Daoy (cell line): ENCODE data around the gene SLA2. TPM values are rescaled to one million over a fixed set of nuclear protein-coding genes. Genes with fewer than 3 reads are reported as not detected.
"Not testable (repeated sequence)": the region's sequence is repeated elsewhere in the genome, so short reads cannot be mapped to it uniquely, and the experiment has no call there.

ENCODE experiments used
- DNase-seq: peaks from one replicate; pipeline ENCODE4 v3.0.0-alpha.2; 2015; ENCODE audit warnings: low read depth
- total RNA-seq: library from RNA; depleted of rRNA; stranded (reverse); fragments of >200 nt; shearing (Covaris generic); gene quantifications from 2 replicates; pipeline ENCODE4 v1.2.3, GENCODE V29; 2014

SLA2 gene
- total RNA-seq, 1 experiment from 2014 or later: not detected

- DNase-seq: no peak
Observed at GRCh38 chr20:36645353-36645752, 643 bp downstream of the SLA2 start.

- no peak for DNase-seq
Observed at GRCh38 chr20:36644706-36645095, 1.3 kb downstream of the SLA2 start.

GRCh38 chr20:36644032-36644705 is 1.8 kb downstream of the SLA2 start:
- no peak for DNase-seq

- no peak for DNase-seq
Observed at GRCh38 chr20:36642136-36642535, 3.9 kb downstream of the SLA2 start.

GRCh38 chr20:36641506-36641843 is 4.5 kb downstream of the SLA2 start:
- no peak for DNase-seq

- not testable (repeated sequence) for DNase-seq
Observed at GRCh38 chr20:36638876-36639400, 7.1 kb downstream of the SLA2 start.

GRCh38 chr20:36634342-36634741 is 11.7 kb downstream of the SLA2 start:
- no peak for DNase-seq

GRCh38 chr20:36633285-36633772 is 12.7 kb downstream of the SLA2 start:
- no peak for DNase-seq

- DNase-seq: no peak
Observed at GRCh38 chr20:36632487-36633284, 13.3 kb downstream of the SLA2 start.

GRCh38 chr20:36632147-36632486 is 13.9 kb downstream of the SLA2 start:
- no peak for DNase-seq

GRCh38 chr20:36631646-36632045 is 14.3 kb downstream of the SLA2 start:
- DNase-seq: no peak

GRCh38 chr20:36629719-36630681 is 16.0 kb downstream of the SLA2 start:
- peak; percentile 31 for DNase-seq

- DNase-seq: no peak
Observed at GRCh38 chr20:36628076-36628475, 17.9 kb downstream of the SLA2 start.

GRCh38 chr20:36624944-36625324 is 21.1 kb downstream of the SLA2 start:
- DNase-seq: no peak

- DNase-seq: no peak
Observed at GRCh38 chr20:36624068-36624943, 21.7 kb downstream of the SLA2 start.

GRCh38 chr20:36623444-36623843 is 22.6 kb downstream of the SLA2 start:
- DNase-seq: no peak

GRCh38 chr20:36620917-36621316 is 25.1 kb downstream of the SLA2 start:
- no peak for DNase-seq

- no peak for DNase-seq
Observed at GRCh38 chr20:36614781-36615557, 31.0 kb downstream of the SLA2 start.

- no peak for DNase-seq
Observed at GRCh38 chr20:36613974-36614373, 32.0 kb downstream of the SLA2 start.

- no peak for DNase-seq
Observed at GRCh38 chr20:36611625-36612024, 34.4 kb downstream of the SLA2 start.
